NT2/D1 (cell line): ENCODE measurements around the gene GPHN.

ENCODE experiments used
- SUZ12 ChIP-seq: IDR thresholded peaks from 2 replicates; pipeline ENCODE4 v1.6.1; 2011; ENCODE audit not compliant: insufficient read length, insufficient read depth; ENCODE audit errors: extremely low read depth
- YY1 ChIP-seq: IDR thresholded peaks from 2 replicates; pipeline ENCODE4 v1.6.1; 2011; ENCODE audit not compliant: insufficient read length, insufficient read depth

GRCh38 chr14:66859063-66859671, 351.2 kb downstream of the GPHN start:
- no peak for TF ChIP-seq SUZ12
- TF ChIP-seq YY1 = no peak
